NT2/D1 (cell line): ENCODE data around the gene POU6F2.

ENCODE experiments used
- SUZ12 ChIP-seq: IDR thresholded peaks from 2 replicates; pipeline ENCODE4 v1.6.1; 2011; ENCODE audit not compliant: insufficient read length, insufficient read depth; ENCODE audit errors: extremely low read depth
- ZNF274 ChIP-seq: IDR thresholded peaks from 2 replicates; pipeline ENCODE4 v1.6.1; 2011; ENCODE audit warnings: mild to moderate bottlenecking, low read depth, low read length

DNA sequence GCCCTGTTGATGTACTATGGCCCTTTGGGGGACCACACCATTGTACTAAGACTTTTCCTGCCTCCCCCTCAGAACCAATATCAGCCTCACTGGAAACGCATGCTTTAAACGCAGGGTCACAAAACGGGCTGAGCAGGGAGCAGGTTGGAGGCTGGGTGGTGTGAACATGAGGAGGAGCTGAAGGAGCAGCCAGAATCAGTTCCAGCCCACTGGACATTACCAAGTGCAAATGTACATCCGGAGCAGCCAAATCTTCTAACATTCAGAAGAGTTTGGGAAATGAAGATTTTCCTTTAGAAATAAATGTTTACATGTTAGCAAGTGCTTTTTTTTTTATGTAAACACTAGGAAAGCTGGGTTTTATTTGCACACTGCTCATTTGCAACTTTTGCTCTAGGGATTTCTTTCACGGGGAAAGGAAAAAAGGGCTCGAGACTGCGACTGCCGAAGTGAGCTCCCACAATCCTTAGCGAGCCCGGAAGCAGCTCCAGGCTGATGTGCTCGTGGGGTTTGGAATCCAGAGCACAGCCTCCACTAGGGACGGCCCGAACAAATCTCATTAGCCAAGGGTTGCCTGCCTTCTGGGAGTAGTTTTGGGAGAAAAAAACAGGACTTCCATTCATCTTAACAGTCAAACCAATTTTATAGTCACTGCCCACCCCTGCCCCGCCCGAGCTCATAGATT is 480.5 kb downstream of the POU6F2 start:
- TF ChIP-seq ZNF274, result no peak
- TF ChIP-seq SUZ12, result no peak
